GM18499 (cell line): ENCODE data around the gene FURIN.
"Not testable (repeated sequence)": the region's sequence is repeated elsewhere in the genome, so short reads cannot be mapped to it uniquely, and the experiment has no call there.

ENCODE experiments used
- ATAC-seq: cut with Tn5 transposase; IDR thresholded peaks from one replicate; pipeline ENCODE4 v1.9.1; 2021; ENCODE audit warnings: moderate number of reproducible peaks; ENCODE audit not compliant: insufficient read depth, unreplicated experiment

FURIN gene

GRCh38 chr15:90868261-90868689 is at the start of gene FURIN:
FURIN (plus strand) TSS chr15:90868588; CDS start chr15:90875741, 7,153 bp downstream.
- ATAC-seq = no peak

- no peak for ATAC-seq
These were observed 49.0 kb upstream of the FURIN start for GRCh38 chr15:90819390-90819789.

GRCh38 chr15:90819850-90820249 is 48.5 kb upstream of the FURIN start:
- ATAC-seq = no peak

- no peak for ATAC-seq
These were observed 47.9 kb upstream of the FURIN start for GRCh38 chr15:90820481-90820880.

- no peak for ATAC-seq
These were observed 46.0 kb upstream of the FURIN start for GRCh38 chr15:90822204-90822955.

- ATAC-seq = no peak
These were observed 44.9 kb upstream of the FURIN start for GRCh38 chr15:90823455-90823974.

GRCh38 chr15:90825115-90825899 is 43.1 kb upstream of the FURIN start:
- ATAC-seq = not testable (repeated sequence)

GRCh38 chr15:90826206-90826885 is 42.0 kb upstream of the FURIN start:
- not testable (repeated sequence) for ATAC-seq

- no peak for ATAC-seq
These were observed 41.4 kb upstream of the FURIN start for GRCh38 chr15:90826886-90827435.

- no peak for ATAC-seq
These were observed 40.3 kb upstream of the FURIN start for GRCh38 chr15:90828111-90828510.

GRCh38 chr15:90829126-90829525 is 39.3 kb upstream of the FURIN start:
- no peak for ATAC-seq

- ATAC-seq = no peak
These were observed 38.4 kb upstream of the FURIN start for GRCh38 chr15:90829942-90830440.

GRCh38 chr15:90834626-90835025 is 33.8 kb upstream of the FURIN start:
- ATAC-seq = no peak

- no peak for ATAC-seq
These were observed 32.0 kb upstream of the FURIN start for GRCh38 chr15:90836296-90836871.

GRCh38 chr15:90837094-90837493 is 31.3 kb upstream of the FURIN start:
- no peak for ATAC-seq

GRCh38 chr15:90838139-90838538 is 30.2 kb upstream of the FURIN start:
- ATAC-seq = no peak

- ATAC-seq = no peak
These were observed 29.8 kb upstream of the FURIN start for GRCh38 chr15:90838544-90838943.

- ATAC-seq = peak; percentile 75
These were observed 29.0 kb upstream of the FURIN start for GRCh38 chr15:90839187-90840071.
